ENCODE data around the gene OR13A1. TPM values are rescaled to one million over a fixed set of nuclear protein-coding genes. Genes with fewer than 3 reads are reported as not detected.
A peak's percentile ranks its signal among the peaks of the same experiment; 100 is the strongest.
"Not testable (repeated sequence)": the region's sequence is repeated elsewhere in the genome, so short reads cannot be mapped to it uniquely, and the experiment has no call there.

The OR13A1 gene, protein sequence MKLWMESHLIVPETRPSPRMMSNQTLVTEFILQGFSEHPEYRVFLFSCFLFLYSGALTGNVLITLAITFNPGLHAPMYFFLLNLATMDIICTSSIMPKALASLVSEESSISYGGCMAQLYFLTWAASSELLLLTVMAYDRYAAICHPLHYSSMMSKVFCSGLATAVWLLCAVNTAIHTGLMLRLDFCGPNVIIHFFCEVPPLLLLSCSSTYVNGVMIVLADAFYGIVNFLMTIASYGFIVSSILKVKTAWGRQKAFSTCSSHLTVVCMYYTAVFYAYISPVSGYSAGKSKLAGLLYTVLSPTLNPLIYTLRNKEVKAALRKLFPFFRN
- total RNA-seq: not detected
- long read RNA-seq, donor 1: 0 reads
- long read RNA-seq, donor 2: 0 reads

DNA sequence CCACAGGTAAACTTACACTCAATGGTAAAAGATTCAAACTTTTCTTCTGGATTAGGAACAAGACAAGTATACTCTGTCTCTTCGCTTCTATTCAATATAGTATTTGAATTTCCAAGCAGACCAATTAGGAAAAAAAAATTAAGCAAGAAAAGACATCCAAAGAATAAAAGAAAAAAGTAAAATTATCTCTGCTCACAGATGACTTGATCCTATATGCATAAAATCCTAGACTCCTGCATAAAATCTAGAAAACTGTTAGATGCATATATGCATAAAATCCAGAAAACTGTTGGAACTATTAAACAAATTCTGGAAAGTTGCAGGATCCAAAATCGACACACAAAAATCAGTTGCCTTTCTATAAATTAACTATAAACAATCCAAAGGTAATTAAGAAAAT, at the start of gene OR13A1:
TSS of gene OR13A1 (minus strand) at position 101 of the 400 bp plus-strand sequence. CDS start 11,186 bp downstream, outside the sequence.
- H3K36me3 ChIP-seq (ENCODE audit: low read depth): no peaks in the 10 kb centered on the region
- no peak within 1 kb of the TSS for H3K4me3 ChIP-seq
- ATAC-seq: no peak
- intact Hi-C loops (cut with DNase I, micrococcal nuclease): no loop called here
- DNase-seq: no peak
- peaks cover 1% of the 10 kb centered on the region for H3K9me3 ChIP-seq
- TF ChIP-seq, protein P1, sequence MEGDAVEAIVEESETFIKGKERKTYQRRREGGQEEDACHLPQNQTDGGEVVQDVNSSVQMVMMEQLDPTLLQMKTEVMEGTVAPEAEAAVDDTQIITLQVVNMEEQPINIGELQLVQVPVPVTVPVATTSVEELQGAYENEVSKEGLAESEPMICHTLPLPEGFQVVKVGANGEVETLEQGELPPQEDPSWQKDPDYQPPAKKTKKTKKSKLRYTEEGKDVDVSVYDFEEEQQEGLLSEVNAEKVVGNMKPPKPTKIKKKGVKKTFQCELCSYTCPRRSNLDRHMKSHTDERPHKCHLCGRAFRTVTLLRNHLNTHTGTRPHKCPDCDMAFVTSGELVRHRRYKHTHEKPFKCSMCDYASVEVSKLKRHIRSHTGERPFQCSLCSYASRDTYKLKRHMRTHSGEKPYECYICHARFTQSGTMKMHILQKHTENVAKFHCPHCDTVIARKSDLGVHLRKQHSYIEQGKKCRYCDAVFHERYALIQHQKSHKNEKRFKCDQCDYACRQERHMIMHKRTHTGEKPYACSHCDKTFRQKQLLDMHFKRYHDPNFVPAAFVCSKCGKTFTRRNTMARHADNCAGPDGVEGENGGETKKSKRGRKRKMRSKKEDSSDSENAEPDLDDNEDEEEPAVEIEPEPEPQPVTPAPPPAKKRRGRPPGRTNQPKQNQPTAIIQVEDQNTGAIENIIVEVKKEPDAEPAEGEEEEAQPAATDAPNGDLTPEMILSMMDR (IDR thresholded peaks at IDR 0.05): no peak
- H3K4me1 ChIP-seq (ENCODE audit: low read depth): no peaks in the 10 kb centered on the region

DNA sequence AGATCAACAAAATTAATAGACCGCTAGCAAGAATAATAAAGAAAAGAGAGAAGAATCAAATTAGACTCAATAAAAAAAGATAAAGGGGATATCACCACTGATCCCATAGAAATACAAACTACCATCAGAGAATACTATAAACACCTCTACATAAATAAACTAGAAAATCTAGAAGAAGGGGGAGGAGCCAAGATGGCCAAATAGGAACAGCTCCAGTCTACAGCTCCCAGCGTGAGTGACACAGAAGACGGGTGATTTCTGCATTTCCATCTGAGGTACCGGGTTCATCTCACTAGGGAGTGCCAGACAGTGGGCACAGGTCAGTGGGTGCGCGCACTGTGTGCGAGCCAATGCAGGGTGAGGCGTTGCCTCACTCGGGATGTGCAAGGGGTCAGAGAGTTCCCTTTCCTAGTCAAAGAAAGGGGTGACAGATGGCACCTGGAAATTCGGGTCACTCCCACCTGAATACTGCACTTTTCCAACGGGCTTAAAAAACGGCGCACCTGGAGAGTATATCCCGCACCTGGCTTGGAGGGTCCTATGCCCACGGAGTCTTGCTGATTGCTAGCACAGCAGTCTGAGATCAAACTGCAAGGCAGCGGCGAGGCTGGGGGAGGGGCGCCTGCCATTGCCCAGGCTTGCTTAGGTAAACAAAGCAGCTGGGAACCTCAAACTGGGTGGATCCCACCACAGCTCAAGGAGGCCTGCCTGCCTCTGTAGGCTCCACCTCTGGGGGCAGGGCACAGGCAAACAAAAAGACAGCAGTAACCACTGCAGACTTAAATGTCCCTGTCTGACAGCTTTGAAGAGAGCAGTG, 46.8 kb upstream of the OR13A1 start:
- H3K36me3 ChIP-seq (ENCODE audit: low read depth); H3K4me1 ChIP-seq (ENCODE audit: low read depth); H3K9me3 ChIP-seq; H3K4me3 ChIP-seq; ATAC-seq; intact Hi-C loops (cut with DNase I, micrococcal nuclease): not testable (repeated sequence)
- peak in 2 of 3 donors; percentile 51 to 67 for DNase-seq

GRCh38 chr10:45358961-45359360, 43.6 kb upstream of the OR13A1 start:
- ATAC-seq; H3K9me3 ChIP-seq; H3K4me1 ChIP-seq (ENCODE audit: low read depth); H3K4me3 ChIP-seq; H3K36me3 ChIP-seq (ENCODE audit: low read depth); DNase-seq; intact Hi-C loops (cut with DNase I, micrococcal nuclease): not testable (repeated sequence)

DNA sequence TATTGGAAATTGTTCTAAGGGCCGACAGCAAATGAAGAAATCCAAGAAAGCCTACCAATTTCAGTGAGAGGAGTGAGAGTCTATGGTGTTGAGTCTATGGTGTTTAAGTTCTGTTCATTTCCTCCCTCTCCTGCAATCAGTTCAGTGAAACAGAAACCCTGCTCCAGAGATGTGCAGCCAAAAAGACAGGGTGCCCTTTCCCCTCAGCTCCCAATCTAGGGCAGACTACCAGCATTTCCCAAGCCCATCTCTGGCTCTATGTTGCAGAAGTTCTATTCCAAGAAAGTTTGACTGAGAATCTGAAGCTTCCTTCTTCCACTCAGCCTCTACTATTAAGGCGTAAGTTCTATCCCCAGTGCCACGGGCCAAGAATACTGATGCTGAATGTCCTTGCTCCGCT, 40.1 kb upstream of the OR13A1 start:
- ATAC-seq: no peak
- TF ChIP-seq, protein P1 (IDR thresholded peaks at IDR 0.05): no peak

GRCh38 chr10:45354261-45354660, 38.9 kb upstream of the OR13A1 start:
- ATAC-seq (peak; percentile 61), DNase-seq (peak in 1 of 3 donors; percentile 49)
- Histone ChIP-seq H3K4me3 (no peak overlapping the region), H3K9me3 (no peaks in the 10 kb centered on the region), H3K36me3 (ENCODE audit: low read depth) (no peaks in the 10 kb centered on the region), H3K4me1 (ENCODE audit: low read depth) (no peaks in the 10 kb centered on the region)
- intact Hi-C loops (cut with DNase I, micrococcal nuclease): no loop called here
- TF ChIP-seq, protein P1 (IDR thresholded peaks at IDR 0.05): no peak

More for the DNA sequence above, 40.1 kb upstream of the OR13A1 start:
- H3K4me1 ChIP-seq (ENCODE audit: low read depth): no peaks in the 10 kb centered on the region
- intact Hi-C loops (cut with DNase I, micrococcal nuclease): no loop called here
- no peak overlapping the region for H3K4me3 ChIP-seq
- H3K36me3 ChIP-seq (ENCODE audit: low read depth): no peaks in the 10 kb centered on the region
- H3K9me3 ChIP-seq: no peaks in the 10 kb centered on the region
- no peak for DNase-seq

- DNase-seq: no peak
- H3K36me3 ChIP-seq (ENCODE audit: low read depth): no peaks in the 10 kb centered on the region
- H3K9me3 ChIP-seq: peaks cover 2% of the 10 kb centered on the region
- TF ChIP-seq, protein P1 (IDR thresholded peaks at IDR 0.05): no peak
- no peak overlapping the region for H3K4me3 ChIP-seq
- intact Hi-C loops (cut with DNase I, micrococcal nuclease): no loop called here
- ATAC-seq: no peak
- H3K4me1 ChIP-seq (ENCODE audit: low read depth): no peaks in the 10 kb centered on the region
Observed at GRCh38 chr10:45353186-45353585, 37.8 kb upstream of the OR13A1 start.

- H3K4me3 ChIP-seq; DNase-seq; H3K4me1 ChIP-seq (ENCODE audit: low read depth); ATAC-seq; H3K36me3 ChIP-seq (ENCODE audit: low read depth); H3K9me3 ChIP-seq; intact Hi-C loops (cut with DNase I, micrococcal nuclease): not testable (repeated sequence)
Observed at GRCh38 chr10:45348196-45348765, 32.9 kb upstream of the OR13A1 start.

DNA sequence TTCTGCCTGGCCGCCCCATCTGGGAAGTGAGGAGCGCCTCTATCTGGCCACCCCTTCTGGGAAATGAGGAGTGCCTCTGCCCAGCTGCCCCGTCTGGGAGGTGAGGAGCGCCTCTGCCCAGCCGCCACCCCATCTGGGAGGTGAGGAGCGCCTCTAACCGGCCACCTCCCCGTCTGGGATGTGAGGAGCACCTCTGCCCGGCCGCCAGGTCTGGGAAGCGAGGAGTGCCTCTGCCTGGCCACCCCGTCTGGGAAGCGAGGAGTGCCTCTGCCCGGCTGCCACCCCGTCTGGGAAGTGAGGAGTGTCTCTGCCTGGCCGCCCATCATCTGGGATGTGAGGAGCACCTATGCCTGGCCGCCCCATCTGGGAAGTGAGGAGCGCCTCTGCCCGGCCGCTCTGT, 32.1 kb upstream of the OR13A1 start:
- H3K4me1 ChIP-seq (ENCODE audit: low read depth); ATAC-seq; H3K4me3 ChIP-seq; DNase-seq; intact Hi-C loops (cut with DNase I, micrococcal nuclease); H3K36me3 ChIP-seq (ENCODE audit: low read depth); H3K9me3 ChIP-seq: not testable (repeated sequence)

- DNase-seq; ATAC-seq; H3K4me1 ChIP-seq (ENCODE audit: low read depth); intact Hi-C loops (cut with DNase I, micrococcal nuclease); H3K36me3 ChIP-seq (ENCODE audit: low read depth); H3K9me3 ChIP-seq; H3K4me3 ChIP-seq: not testable (repeated sequence)
Observed at GRCh38 chr10:45346652-45347335, 31.4 kb upstream of the OR13A1 start.
